SJSA1 (cell line): Measurements from ENCODE around the gene SMCO3. TPM values are rescaled to one million over a fixed set of nuclear protein-coding genes. Genes with fewer than 3 reads are reported as not detected.

ENCODE experiments used
- DNase-seq, 2 experiments: peaks; one replicate each; pipeline ENCODE4 v3.0.0-alpha.2; 2015 to 2020; ENCODE audit warnings: low spot score in 2 of 2, low read depth in 1 of 2
- H3K27ac ChIP-seq: fragments of 250-450 bp; sonication (Bioruptor Pico); 2 replicates; pipeline ENCODE4 v1.5.1; 2020; ENCODE audit warnings: mild to moderate bottlenecking, moderate library complexity
- H3K27me3 ChIP-seq: fragments of 250-450 bp; sonication (Bioruptor Pico); replicated peaks from 2 replicates; pipeline ENCODE4 v1.5.1; 2020; ENCODE audit warnings: mild to moderate bottlenecking, moderate library complexity
- H3K36me3 ChIP-seq: fragments of 250-450 bp; sonication (Bioruptor Pico); 2 replicates; pipeline ENCODE4 v1.5.1; 2020; ENCODE audit warnings: mild to moderate bottlenecking
- H3K4me1 ChIP-seq: fragments of 250-450 bp; sonication (Bioruptor Pico); replicated peaks from 2 replicates; pipeline ENCODE4 v1.6.1; 2021; ENCODE audit warnings: mild to moderate bottlenecking
- H3K4me3 ChIP-seq: fragments of 250-450 bp; sonication (Bioruptor Pico); 2 replicates; pipeline ENCODE4 v1.5.1; 2020; ENCODE audit warnings: mild to moderate bottlenecking
- H3K9me3 ChIP-seq: fragments of 250-450 bp; sonication (Bioruptor Pico); replicated peaks from 2 replicates; pipeline ENCODE4 v1.5.1; 2020; ENCODE audit warnings: mild to moderate bottlenecking
- total RNA-seq: library from RNA; depleted of rRNA; stranded (reverse); fragments of >200 nt; shearing (Covaris generic); gene quantifications from 2 replicates; pipeline ENCODE4 v1.2.3, GENCODE V29; 2014

SMCO3 gene
- total RNA-seq, 1 experiment from 2014 or later, result 0.16 TPM

DNA sequence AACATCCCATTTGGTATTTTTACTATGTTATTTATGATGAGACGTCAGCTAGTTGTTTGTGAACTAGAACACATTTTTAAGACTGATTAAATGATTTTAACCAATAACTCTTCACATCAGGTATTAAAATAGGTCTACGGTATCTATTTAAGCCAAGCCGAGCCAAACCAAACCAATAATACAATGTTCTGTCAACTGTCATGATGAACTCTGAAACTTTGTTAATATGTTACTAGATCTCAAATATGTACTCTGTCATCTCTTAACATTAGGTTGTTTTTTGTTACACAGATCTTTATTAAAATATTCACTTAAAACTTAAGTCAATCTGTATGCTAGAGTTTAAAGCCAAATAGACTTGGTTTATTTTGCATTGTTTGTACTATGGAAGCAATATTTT lies 28.3 kb upstream of the SMCO3 start:
- H3K9me3 ChIP-seq, result no peaks in the 10 kb centered on the region
- no peak for DNase-seq
- H3K4me1 ChIP-seq, result peaks cover 29% of the 10 kb centered on the region
- H3K27ac ChIP-seq, result peak overlapping the region; percentile 77
- no peak overlapping the region for H3K4me3 ChIP-seq
- H3K27me3 ChIP-seq, result no peaks in the 10 kb centered on the region
- no peaks in the 10 kb centered on the region for H3K36me3 ChIP-seq

GRCh38 chr12:14841761-14842160 lies 27.8 kb upstream of the SMCO3 start:
- Histone ChIP-seq H3K27ac (peak overlapping the region; percentile 77), H3K4me1 (peaks cover 34% of the 10 kb centered on the region), H3K4me3 (no peak overlapping the region), H3K9me3 (no peaks in the 10 kb centered on the region), H3K36me3 (no peaks in the 10 kb centered on the region), H3K27me3 (no peaks in the 10 kb centered on the region)
- DNase-seq, result peak; percentile 83 to 89

DNA sequence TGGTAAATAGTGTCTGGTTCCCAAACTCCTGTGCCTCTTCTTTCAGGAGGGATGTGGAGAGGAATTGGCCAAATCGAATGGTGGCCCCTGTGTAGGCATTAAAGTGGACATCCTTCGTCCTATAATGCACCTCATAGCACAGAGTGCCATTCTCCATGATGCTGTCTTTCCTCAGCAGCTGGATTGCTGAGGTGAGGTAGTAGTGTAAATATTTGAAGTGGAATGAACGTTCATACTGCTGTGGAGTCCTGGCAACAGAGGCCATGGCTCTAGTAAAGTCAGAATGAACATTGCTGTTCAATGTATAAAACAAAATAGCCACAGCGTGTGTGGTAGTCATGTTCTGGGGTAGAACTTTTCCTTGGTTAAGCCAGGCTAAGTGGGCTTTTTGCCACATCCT lies 26.6 kb upstream of the SMCO3 start:
- no peaks in the 10 kb centered on the region for H3K27me3 ChIP-seq
- H3K4me3 ChIP-seq, result no peak overlapping the region
- no peak for DNase-seq
- peaks cover 46% of the 10 kb centered on the region for H3K4me1 ChIP-seq
- H3K36me3 ChIP-seq, result no peaks in the 10 kb centered on the region
- H3K27ac ChIP-seq, result peak overlapping the region; percentile 77; the same call in 1 of the 2 replicates
- no peaks in the 10 kb centered on the region for H3K9me3 ChIP-seq

DNA sequence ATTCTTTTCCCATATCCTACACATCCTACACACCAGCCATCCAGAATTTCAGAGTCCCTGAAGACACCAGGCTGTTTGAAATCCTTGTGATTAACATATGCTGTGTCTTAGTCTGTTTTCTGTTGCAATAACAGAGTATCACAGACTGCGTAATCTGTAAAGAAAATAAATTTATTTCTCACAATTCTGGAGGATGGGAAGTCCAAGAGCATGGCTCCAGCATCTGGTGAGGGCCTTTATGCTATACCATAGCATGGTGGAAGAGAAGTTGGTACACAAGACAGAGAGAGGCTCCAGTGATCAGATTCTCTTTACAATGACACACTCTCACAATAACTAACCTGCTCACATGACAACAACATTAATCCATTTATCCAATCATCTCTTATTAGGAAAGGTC lies 25.3 kb upstream of the SMCO3 start:
- DNase-seq, result no peak
- H3K36me3 ChIP-seq, result no peaks in the 10 kb centered on the region
- H3K27ac ChIP-seq, result no peak overlapping the region
- no peaks in the 10 kb centered on the region for H3K9me3 ChIP-seq
- no peak overlapping the region for H3K4me3 ChIP-seq
- H3K4me1 ChIP-seq, result peaks cover 59% of the 10 kb centered on the region
- H3K27me3 ChIP-seq, result no peaks in the 10 kb centered on the region

DNA sequence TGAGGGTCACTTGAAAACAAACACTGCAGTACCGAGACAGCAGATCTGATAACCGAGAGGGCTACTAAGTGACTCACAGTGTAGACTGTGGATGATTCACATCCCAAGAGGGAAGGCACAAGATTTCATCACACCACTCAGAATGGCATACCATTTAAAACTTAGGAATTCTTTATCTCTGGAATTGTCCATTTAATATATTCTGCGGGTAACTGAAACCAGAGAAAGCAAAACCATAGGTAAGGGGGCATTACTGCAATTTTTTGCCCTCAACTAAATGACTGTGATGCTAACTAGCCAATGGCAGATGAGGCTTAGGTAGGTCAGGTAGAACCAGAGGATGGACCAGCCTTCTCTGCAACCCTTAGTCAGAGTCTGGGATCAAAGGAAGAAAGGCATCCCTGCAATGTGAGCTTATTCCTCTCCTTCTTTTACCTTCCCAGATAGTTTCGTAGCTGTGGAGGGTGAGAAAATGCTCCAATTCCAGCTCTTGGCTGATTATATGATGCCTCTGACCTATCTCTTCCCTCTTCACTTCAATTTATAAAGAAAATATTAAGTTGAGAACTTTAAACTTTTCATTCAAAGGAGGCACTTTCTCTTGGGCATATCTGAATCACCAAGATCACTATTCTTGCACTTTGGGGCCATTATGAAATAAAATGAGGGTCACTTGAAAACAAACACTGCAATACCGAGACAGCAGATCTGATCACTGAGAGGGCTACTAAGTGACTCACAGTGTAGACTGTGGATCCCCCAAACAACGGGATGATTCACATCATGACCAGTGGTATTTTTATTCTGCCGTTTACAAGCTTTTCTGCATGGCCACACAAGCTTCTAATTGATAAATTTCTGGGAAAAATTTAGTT lies 22.6 kb upstream of the SMCO3 start:
- Histone ChIP-seq H3K27me3 (no peaks in the 10 kb centered on the region), H3K4me1 (peaks cover 60% of the 10 kb centered on the region), H3K27ac (peak overlapping the region; percentile 98), H3K9me3 (no peaks in the 10 kb centered on the region), H3K36me3 (no peaks in the 10 kb centered on the region), H3K4me3 (peak overlapping the region; percentile 7; the same call in 1 of the 2 replicates)
- DNase-seq, result peak; percentile 68 to 81

DNA sequence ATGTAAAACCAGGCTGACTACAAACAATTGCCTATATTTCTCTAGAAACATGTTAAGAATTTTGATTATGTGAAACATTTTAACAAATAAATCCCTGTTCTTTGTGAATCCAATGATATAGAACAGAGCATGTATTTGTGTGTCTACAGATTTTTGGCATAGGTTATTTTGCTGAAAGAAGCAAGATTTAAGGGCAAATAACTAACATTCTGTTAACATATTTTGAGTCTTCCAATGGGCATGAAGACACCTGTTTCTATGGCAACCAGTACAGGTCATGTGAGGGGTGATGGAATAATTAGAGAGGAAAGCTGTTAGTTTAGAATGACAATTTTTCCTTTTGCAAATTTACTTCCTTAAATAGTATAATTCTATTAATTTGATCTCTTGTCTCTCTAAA lies 20.5 kb upstream of the SMCO3 start:
- Histone ChIP-seq H3K27ac (peak overlapping the region; percentile 43), H3K9me3 (no peaks in the 10 kb centered on the region), H3K27me3 (no peaks in the 10 kb centered on the region), H3K4me3 (no peak overlapping the region), H3K4me1 (peaks cover 49% of the 10 kb centered on the region), H3K36me3 (no peaks in the 10 kb centered on the region)
- peak in 1 of 2 experiments; percentile 32 for DNase-seq

GRCh38 chr12:14833952-14834351 lies 20.0 kb upstream of the SMCO3 start:
- DNase-seq, result peak in 1 of 2 experiments; percentile 74
- no peak overlapping the region for H3K4me3 ChIP-seq
- peak overlapping the region; percentile 43 for H3K27ac ChIP-seq
- H3K9me3 ChIP-seq, result no peaks in the 10 kb centered on the region
- peaks cover 49% of the 10 kb centered on the region for H3K4me1 ChIP-seq
- H3K36me3 ChIP-seq, result no peaks in the 10 kb centered on the region
- H3K27me3 ChIP-seq, result no peaks in the 10 kb centered on the region

DNA sequence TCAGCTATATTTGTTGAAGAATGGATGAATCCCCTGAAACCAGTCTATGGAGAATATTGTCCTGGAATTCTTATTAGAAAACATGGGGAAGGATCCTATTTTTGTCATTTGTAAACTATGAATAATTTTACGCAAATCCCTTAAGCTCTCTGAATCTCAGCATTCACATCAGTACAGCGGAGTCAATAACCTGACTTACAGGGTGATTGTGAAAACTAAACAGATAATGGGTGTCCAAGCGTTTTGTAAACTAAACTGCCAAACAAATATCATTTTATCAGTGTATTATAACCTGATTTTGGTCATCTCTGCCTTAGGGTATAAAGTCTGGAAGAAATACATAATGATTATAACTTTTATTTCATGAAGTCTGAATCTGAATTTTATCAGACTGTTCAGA lies 19.4 kb upstream of the SMCO3 start:
- H3K9me3 ChIP-seq, result no peaks in the 10 kb centered on the region
- DNase-seq, result no peak
- no peaks in the 10 kb centered on the region for H3K27me3 ChIP-seq
- H3K4me1 ChIP-seq, result peaks cover 49% of the 10 kb centered on the region
- H3K36me3 ChIP-seq, result no peaks in the 10 kb centered on the region
- no peak overlapping the region for H3K4me3 ChIP-seq
- H3K27ac ChIP-seq, result peak overlapping the region; percentile 43

DNA sequence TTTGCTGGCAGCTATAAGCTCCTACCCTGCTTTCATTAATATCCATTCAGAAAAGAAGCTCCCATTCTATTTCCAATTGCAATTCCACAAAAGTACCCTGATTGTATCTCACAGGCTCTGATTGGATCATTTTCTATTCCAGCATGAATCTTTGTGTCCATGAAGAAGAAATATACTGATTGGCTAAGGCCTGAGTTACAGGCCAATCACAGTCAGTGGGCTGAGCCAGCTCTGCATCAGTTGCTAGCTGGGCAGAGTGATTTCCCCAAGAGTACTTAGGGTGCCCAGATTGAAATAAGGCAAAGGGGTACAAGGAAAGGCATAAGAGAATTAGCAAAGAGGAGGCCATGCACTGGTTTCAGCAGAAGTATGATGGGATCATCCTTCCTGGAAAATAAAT lies 14.9 kb upstream of the SMCO3 start:
- Histone ChIP-seq H3K27me3 (no peaks in the 10 kb centered on the region), H3K4me3 (no peak overlapping the region), H3K27ac (no peak overlapping the region), H3K9me3 (no peaks in the 10 kb centered on the region), H3K4me1 (peaks cover 9% of the 10 kb centered on the region), H3K36me3 (no peaks in the 10 kb centered on the region)
- no peak for DNase-seq

- Histone ChIP-seq H3K36me3 (no peaks in the 10 kb centered on the region), H3K4me3 (no peak overlapping the region), H3K27ac (no peak overlapping the region), H3K9me3 (no peaks in the 10 kb centered on the region), H3K27me3 (no peaks in the 10 kb centered on the region), H3K4me1 (no peaks in the 10 kb centered on the region; the same call in 1 of the 2 replicates)
- DNase-seq, result no peak
Measured at GRCh38 chr12:14827043-14827442, 13.1 kb upstream of the SMCO3 start.

GRCh38 chr12:14826491-14826890 lies 12.5 kb upstream of the SMCO3 start:
- Histone ChIP-seq H3K36me3 (no peaks in the 10 kb centered on the region), H3K27me3 (no peaks in the 10 kb centered on the region), H3K27ac (no peak overlapping the region), H3K4me3 (no peak overlapping the region), H3K4me1 (no peaks in the 10 kb centered on the region; the same call in 1 of the 2 replicates), H3K9me3 (no peaks in the 10 kb centered on the region)
- DNase-seq, result no peak

GRCh38 chr12:14825256-14825655 lies 11.3 kb upstream of the SMCO3 start:
- H3K36me3 ChIP-seq, result no peaks in the 10 kb centered on the region
- H3K27me3 ChIP-seq, result no peaks in the 10 kb centered on the region
- H3K4me3 ChIP-seq, result no peak overlapping the region
- H3K4me1 ChIP-seq, result no peaks in the 10 kb centered on the region; the same call in 1 of the 2 replicates
- H3K27ac ChIP-seq, result no peak overlapping the region
- no peaks in the 10 kb centered on the region for H3K9me3 ChIP-seq
- DNase-seq, result no peak

GRCh38 chr12:14824012-14824634 lies 10.1 kb upstream of the SMCO3 start:
- no peaks in the 10 kb centered on the region for H3K27me3 ChIP-seq
- no peak overlapping the region for H3K27ac ChIP-seq
- no peak for DNase-seq
- no peak overlapping the region for H3K4me3 ChIP-seq
- H3K36me3 ChIP-seq, result no peaks in the 10 kb centered on the region
- no peaks in the 10 kb centered on the region; the same call in 1 of the 2 replicates for H3K4me1 ChIP-seq
- H3K9me3 ChIP-seq, result no peaks in the 10 kb centered on the region

DNA sequence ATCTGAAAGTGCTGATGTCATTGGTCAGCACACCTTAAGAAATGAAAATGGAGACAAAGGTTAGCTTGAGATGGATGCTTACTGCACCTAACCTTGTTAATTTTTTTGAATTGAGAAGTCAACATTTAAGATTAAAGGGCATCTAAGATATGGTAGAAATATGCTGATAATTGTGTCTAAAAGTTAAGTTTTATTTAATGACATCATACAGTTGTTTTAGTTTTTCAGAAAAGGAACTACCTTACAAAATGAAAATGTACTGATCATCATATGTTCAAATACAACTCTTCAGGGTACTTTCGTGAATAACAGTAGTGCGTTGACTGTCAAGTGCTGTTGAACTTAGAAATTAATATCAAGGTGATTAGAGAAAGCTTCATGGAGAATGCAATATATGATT lies 2.5 kb downstream of the SMCO3 start:
- no peak overlapping the region for H3K4me3 ChIP-seq

More for the DNA sequence above, 2.5 kb downstream of the SMCO3 start:
- no peak for DNase-seq
- Histone ChIP-seq H3K4me1 (no peaks in the 10 kb centered on the region), H3K27me3 (no peaks in the 10 kb centered on the region), H3K27ac (no peak overlapping the region), H3K36me3 (no peaks in the 10 kb centered on the region), H3K9me3 (no peaks in the 10 kb centered on the region)
